ENCODE data around the gene ANKRD39. TPM values are rescaled to one million over a fixed set of nuclear protein-coding genes. Genes with fewer than 3 reads are reported as not detected.

The ANKRD39 gene
- total RNA-seq, 1 experiment from 2014 or later: 19.3 TPM

GRCh38 chr2:96868555-96869280 is 10.9 kb upstream of the ANKRD39 start:
- Histone ChIP-seq H3K27me3 (replicated peaks; ENCODE audit: control insufficient read depth, insufficient read depth, low read length) (no peaks in the 10 kb centered on the region), H3K4me1 (peaks cover 19% of the 10 kb centered on the region), H3K36me3 (ENCODE audit: control insufficient read depth, insufficient read depth, low read length) (peaks cover 4% of the 10 kb centered on the region), H3K9me3 (no peaks in the 10 kb centered on the region), H3K4me3 (ENCODE audit: low read depth, low read length) (peak overlapping the region; percentile 95)
- Mint-ChIP-seq H3K27ac (ENCODE audit: unreplicated experiment) (peak overlapping the region; percentile 75), H3K36me3 (ENCODE audit: insufficient read depth, unreplicated experiment) (peaks cover 14% of the 10 kb centered on the region), H3K27me3 (ENCODE audit: insufficient read depth, unreplicated experiment) (no peaks in the 10 kb centered on the region), H3K4me3 (ENCODE audit: unreplicated experiment) (peak overlapping the region; percentile 78), H3K9me3 (ENCODE audit: unreplicated experiment) (no peaks in the 10 kb centered on the region), H3K4me1 (ENCODE audit: low read depth, unreplicated experiment) (no peaks in the 10 kb centered on the region)
- intact Hi-C loops (cut with micrococcal nuclease; ENCODE audit: unreplicated experiment): loop anchor here (2.0 kb wide), 2 partner anchors 52 to 244 kb away; partner anchors contain the start of genes ANKRD36 and CNNM3
- DNase-seq: peak; percentile 92
- no TSS peak for BruUV-seq (replicated peaks)
- TF ChIP-seq, protein P1, sequence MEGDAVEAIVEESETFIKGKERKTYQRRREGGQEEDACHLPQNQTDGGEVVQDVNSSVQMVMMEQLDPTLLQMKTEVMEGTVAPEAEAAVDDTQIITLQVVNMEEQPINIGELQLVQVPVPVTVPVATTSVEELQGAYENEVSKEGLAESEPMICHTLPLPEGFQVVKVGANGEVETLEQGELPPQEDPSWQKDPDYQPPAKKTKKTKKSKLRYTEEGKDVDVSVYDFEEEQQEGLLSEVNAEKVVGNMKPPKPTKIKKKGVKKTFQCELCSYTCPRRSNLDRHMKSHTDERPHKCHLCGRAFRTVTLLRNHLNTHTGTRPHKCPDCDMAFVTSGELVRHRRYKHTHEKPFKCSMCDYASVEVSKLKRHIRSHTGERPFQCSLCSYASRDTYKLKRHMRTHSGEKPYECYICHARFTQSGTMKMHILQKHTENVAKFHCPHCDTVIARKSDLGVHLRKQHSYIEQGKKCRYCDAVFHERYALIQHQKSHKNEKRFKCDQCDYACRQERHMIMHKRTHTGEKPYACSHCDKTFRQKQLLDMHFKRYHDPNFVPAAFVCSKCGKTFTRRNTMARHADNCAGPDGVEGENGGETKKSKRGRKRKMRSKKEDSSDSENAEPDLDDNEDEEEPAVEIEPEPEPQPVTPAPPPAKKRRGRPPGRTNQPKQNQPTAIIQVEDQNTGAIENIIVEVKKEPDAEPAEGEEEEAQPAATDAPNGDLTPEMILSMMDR (IDR thresholded peaks at IDR 0.05; ENCODE audit: insufficient read depth in 1 of 2, low read depth in 1 of 2, low read length in 1 of 2, severe bottlenecking in 1 of 2, unreplicated experiment in 1 of 2): peak; percentile 39 to 84
- ChIA-PET CTCF (interaction anchor here (0.6 to 3.3 kb wide), 16 partner anchors 11 to 1438 kb away, joined by 3 to 71 read pairs (median 6); partner anchors contain the start of genes ANKRD39, CNNM3 and ITPRIPL1), POLR2A (interaction anchor here (0.6 to 1.7 kb wide), 4 partner anchors 10 to 53 kb away, joined by 3 to 23 read pairs (median 8); partner anchors contain the start of genes ANKRD39 and CNNM3)

DNA sequence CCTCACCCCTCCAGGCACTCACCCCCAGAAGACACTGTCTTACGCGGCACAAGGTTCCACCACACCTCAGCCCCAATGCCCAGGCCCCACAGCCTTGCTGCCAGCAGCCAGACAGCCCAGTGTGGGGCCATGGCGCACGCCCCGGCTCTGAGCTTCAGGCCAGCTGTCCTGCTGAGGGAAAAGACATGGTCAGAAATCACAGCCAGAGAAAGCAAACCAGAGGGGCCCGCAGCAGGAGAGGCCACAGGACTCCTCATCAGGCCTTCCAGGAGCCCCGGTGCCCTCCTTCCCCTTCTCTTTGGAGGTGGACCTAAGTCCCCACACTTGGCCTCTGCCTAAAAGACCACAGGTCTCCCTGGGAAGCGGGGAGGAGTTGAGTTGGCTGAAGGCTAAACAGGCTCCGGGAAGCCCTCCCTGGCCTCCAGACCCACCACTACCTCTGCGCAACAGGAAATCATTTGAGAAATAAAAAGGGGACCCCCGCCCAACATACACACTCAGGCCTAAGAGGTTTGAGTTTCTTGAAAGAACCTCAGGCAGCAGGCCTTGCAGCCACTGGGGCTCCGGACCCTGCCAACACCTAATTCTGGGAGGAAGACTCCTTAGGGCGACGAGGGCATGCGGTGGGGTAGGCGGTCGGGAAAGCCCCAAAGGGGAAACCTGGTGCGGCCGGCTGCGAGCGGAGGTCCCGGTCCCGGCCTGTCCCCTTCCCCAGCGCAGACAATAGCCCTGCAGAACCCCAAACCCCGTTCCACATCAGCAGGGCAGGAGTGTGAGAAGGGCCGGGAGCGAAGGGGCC is 10.1 kb upstream of the ANKRD39 start:
- Mint-ChIP-seq H3K27ac (ENCODE audit: unreplicated experiment) (peak overlapping the region; percentile 75), H3K4me3 (ENCODE audit: unreplicated experiment) (peak overlapping the region; percentile 78), H3K36me3 (ENCODE audit: insufficient read depth, unreplicated experiment) (peaks cover 14% of the 10 kb centered on the region), H3K27me3 (ENCODE audit: insufficient read depth, unreplicated experiment) (no peaks in the 10 kb centered on the region), H3K4me1 (ENCODE audit: low read depth, unreplicated experiment) (no peaks in the 10 kb centered on the region), H3K9me3 (ENCODE audit: unreplicated experiment) (no peaks in the 10 kb centered on the region)
- Histone ChIP-seq H3K36me3 (ENCODE audit: control insufficient read depth, insufficient read depth, low read length) (peaks cover 7% of the 10 kb centered on the region), H3K9me3 (no peaks in the 10 kb centered on the region), H3K4me3 (ENCODE audit: low read depth, low read length) (peak overlapping the region; percentile 95), H3K27me3 (replicated peaks; ENCODE audit: control insufficient read depth, insufficient read depth, low read length) (no peaks in the 10 kb centered on the region), H3K4me1 (peaks cover 11% of the 10 kb centered on the region)
- ChIA-PET CTCF (interaction anchor here (0.6 to 3.3 kb wide), 15 partner anchors 10 to 1439 kb away, joined by 3 to 71 read pairs (median 6); partner anchors contain the start of genes ANKRD39, CNNM3 and ITPRIPL1), POLR2A (interaction anchor here (0.6 to 1.7 kb wide), 4 partner anchors 10 to 52 kb away, joined by 3 to 23 read pairs (median 8); partner anchors contain the start of genes ANKRD39 and CNNM3)
- intact Hi-C loops (cut with micrococcal nuclease; ENCODE audit: unreplicated experiment): loop anchor here (2.0 kb wide), 2 partner anchors 51 to 245 kb away; partner anchors contain the start of genes ANKRD36 and CNNM3
- TSS peak; percentile 66 for BruUV-seq (replicated peaks)
- DNase-seq: no peak
- TF ChIP-seq, protein P1 (IDR thresholded peaks at IDR 0.05; ENCODE audit: insufficient read depth in 1 of 2, low read depth in 1 of 2, low read length in 1 of 2, severe bottlenecking in 1 of 2, unreplicated experiment in 1 of 2): no peak
